NOMO-1 treated with dmso at 0.1 percent for 144 hours (cell line): ENCODE data around the gene BDKRB1.

Experiments
- DNase-seq: peaks from one replicate; lab custom pipeline; 2025; ENCODE audit not compliant: unreplicated experiment; lab: John Stamatoyannopoulos, UW

Gene BDKRB1

GRCh38 chr14:96277890-96278289, 21.9 kb downstream of the BDKRB1 start:
- no peak for DNase-seq

DNA sequence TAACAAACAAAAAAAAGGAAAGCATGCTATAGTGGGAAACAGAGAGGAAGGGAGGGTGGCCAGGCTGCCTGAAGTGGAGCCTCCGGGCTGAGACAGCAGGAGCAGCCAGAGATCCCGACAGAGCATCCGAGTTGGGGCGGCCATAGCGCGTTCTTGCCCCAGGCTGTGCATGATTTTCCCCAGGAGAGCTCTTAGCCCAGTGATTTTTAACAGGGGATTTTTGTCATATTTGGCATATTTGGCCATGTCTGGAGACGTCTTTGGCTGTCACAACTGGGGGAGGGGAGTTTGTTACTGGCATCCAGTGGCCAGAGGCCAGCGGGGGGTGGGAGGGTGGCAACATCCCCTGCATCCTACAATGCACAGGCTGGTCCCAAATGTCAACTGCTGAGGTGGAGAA, 23.6 kb downstream of the BDKRB1 start:
- DNase-seq: no peak

DNA sequence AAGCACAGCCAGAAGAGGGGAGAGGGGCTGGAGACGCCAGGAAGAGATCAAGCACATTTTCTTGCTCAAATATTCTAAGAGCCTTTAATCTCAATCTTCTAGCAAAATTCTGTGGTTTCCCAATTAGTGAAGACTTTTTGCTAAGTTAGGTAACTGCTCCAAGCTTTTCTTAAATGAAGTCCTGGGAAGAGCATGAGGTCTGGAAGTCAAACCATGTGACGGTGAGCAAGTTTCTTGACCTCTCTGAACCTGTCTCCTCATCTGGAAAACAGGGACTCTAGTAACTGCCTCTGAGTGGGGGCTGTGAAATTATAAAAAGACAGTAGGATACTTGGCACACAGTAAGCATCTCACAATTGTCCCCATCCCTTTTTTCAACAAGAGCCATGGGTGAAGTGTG, 24.1 kb downstream of the BDKRB1 start:
- no peak for DNase-seq

DNA sequence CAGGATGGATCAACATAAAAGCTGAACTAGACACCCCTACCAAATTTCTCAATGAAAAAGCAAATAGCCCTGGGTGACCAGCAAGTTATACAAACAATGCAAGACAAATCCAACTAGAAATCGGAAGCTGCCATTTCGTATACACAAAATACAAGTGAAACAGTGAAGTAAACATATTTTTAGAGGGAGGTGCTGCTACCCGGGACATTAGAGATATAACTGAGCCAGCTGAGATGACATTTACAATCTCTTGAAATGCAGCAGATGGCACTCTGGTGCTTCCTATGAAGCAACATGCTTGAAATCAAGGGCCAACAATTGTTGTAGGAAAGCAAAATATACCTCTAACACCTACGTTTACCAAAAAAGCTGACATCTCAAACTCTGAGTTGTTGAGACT, 25.5 kb downstream of the BDKRB1 start:
- DNase-seq: no peak

GRCh38 chr14:96284008-96284407, 28.0 kb downstream of the BDKRB1 start:
- no peak for DNase-seq

DNA sequence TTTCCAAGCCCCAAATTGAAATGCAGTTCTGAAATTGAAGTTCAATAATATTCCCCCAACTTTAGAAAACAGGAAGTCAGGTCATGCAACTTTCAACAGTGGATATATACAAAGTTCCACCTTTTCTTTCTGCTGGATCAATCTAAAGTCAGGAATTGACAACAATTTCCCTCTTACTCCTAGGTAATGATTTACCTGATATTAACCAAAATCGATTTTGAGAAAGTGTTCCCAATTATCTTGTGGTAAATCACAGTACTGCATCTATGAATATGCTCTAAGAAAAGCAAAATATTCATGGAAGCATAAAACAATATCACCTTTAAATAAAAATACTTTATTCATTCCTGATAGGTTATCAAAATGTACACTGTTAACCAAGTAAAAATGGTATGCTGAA, 28.4 kb downstream of the BDKRB1 start:
- DNase-seq: no peak

GRCh38 chr14:96285667-96286066, 29.7 kb downstream of the BDKRB1 start:
- no peak for DNase-seq

- DNase-seq: no peak
These were observed 30.2 kb downstream of the BDKRB1 start for GRCh38 chr14:96286251-96286650.

DNA sequence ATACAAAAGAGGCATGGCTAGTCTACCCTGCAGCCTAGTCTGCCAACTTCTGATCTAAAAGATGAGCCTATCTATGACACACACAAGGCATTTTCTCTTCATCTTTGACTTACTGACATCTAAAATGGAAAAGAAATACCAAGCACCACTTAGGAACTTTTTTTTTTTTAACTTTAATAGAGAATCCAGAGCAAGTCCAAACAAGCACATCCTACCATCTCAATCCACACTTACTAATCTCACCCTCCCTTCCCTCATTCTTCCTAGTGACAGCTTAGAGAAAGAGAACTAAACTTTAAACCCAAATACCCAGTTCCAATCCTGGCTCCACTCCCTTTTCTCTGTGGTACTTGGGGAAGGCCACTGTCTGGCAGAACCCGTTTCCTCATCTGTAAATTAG, 31.8 kb downstream of the BDKRB1 start:
- no peak for DNase-seq

GRCh38 chr14:96294246-96294645, 38.2 kb downstream of the BDKRB1 start:
- DNase-seq: no peak

GRCh38 chr14:96297000-96297399, 41.0 kb downstream of the BDKRB1 start:
- no peak for DNase-seq

GRCh38 chr14:96297997-96298515, 42.0 kb downstream of the BDKRB1 start:
- DNase-seq: no peak

DNA sequence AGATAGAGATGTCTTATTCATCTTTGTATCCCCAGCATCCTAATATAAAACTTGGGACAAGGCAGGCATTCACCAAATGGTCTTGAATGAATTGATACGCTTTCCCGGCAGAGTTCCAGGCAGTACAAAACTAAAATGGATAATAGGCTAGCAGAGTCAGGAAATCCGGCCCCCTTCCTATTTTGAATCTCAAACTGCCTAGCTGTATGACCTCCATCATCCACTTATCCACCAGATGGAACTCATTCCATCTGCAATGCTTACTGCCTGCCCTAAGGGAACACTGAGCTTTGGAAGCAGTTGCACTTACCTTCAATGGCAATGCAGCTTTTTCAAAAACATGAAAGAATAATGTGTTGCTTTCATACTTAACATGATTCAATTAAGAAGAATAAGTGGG, 43.4 kb downstream of the BDKRB1 start:
- DNase-seq: no peak

- no peak for DNase-seq
These were observed 48.0 kb downstream of the BDKRB1 start for GRCh38 chr14:96303981-96304380.

DNA sequence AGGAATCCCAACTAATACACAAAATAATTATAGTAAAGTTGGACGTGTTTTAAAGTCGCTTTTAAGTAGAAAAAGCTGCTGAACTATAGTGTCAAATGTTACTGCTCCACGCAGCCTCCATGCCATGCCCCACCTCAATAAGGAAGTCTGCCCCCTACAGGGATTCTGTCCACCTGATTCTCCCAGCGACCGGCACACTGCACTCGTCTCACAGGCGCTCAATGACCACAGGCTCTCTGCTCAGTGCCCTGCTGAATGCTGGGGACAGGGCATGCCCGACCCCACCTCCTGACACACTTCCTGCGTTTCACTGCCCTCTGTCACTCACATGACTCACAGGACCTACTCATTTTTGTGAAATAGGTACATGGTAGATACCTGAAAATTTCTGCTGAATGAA, 48.9 kb downstream of the BDKRB1 start:
- no peak for DNase-seq

DNA sequence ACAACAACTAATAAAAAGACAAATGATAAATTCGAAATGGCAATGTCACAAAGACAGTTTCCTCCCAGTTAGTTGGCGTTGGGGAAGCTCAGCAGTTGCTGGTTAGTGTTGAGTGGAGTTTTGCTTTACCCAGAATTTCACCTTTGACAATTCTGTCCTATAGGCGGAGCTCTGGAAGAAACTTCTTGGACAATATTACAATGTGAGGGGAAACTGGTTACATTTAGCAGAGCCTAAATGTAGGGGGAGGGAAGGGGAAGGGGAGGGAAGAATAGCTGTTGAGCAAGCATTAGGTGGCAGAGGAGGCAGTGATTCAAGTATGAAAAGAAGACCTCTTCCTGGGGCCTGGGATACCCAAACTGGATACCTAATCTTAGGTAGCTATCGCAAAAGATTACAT, 51.4 kb downstream of the BDKRB1 start:
- no peak for DNase-seq

DNA sequence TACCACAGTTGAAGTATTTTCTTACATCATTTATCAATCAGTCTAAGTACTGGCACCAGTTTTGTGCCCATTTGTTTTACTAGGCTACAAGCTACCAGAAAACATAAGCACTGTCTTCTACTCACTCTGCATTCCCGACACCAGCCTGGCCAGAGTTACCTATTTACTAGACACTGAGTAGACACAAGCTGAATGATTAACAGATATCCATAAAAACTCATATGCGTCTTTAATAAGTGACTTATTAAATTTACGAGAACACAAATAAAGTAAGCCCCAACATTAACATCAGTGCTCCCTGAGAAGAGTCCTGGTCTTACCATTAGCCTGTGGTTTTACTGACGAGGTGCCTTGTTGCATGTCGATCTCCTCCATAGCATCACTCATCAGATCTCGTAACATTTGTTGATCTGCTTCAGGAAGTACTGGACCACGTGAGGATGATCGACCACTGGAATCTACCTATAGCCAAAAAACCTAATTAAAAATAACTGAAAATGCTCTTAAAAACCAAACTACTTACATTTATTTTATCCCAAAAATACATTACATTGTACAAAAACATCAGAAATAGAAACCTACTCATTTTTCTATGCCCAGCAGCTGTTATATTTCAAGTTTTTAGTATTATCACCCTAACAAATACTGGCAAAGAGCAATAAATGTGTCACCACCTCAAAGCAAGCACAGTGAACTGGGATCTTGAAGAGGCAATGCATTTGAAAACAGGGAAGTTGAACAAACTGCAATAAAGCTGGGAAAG, 53.3 kb downstream of the BDKRB1 start:
- no peak for DNase-seq

- DNase-seq: no peak
These were observed 53.9 kb downstream of the BDKRB1 start for GRCh38 chr14:96309896-96310330.

DNA sequence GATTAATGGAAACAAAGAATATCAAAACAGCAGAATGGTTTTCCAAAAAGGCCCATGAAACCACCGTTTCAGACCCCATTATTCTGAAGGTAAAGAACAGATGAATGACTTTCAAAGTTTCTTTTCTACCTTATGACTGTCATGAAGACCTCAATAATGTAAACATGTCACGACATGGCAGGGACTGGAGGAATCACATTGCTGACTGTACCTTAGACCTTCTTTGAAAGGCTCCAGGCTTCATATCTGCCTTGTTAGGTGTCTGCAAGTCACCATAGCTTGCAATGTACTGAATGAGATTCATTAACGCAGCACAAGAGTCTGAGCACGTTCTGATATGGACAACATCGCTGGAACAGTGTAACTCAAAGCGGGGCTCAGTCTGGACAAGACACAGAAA, 54.9 kb downstream of the BDKRB1 start:
- no peak for DNase-seq
